Measurements from ENCODE around the gene CEP192. TPM values are rescaled to one million over a fixed set of nuclear protein-coding genes. Genes with fewer than 3 reads are reported as not detected.

Gene CEP192
- total and polyA plus RNA-seq, 2 of the 4 experiments (the other 2 are of a cell fraction): 17.2 to 29.0 TPM

DNA sequence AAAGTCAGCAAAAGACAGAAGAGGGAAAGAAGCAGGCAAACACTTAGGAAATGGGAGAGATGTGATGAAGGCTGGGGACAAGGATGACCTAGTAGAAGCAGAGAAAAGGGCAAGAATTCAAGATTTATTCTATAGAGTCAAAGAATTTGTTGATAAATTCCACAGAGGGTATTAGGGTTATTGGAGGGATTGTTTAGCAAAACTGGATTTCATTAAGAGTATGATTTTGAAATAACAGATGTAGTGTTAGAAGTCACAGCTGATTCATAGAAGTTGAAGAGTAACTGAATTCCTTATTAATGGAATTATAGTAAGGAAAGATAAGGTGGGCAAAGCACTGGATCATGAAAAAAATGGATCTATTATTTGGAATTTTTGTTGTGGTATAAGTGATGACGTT lies 48.6 kb downstream of the CEP192 start:
- dilution Hi-C loops (cut with HindIII; ENCODE audit: low sequenced_read_pairs, unreplicated experiment) (no loop called here), in situ Hi-C loops (cut with MboI; ENCODE audit: low sequenced_read_pairs) (no loop called here), intact Hi-C loops (cut with micrococcal nuclease) (no loop called here)
- TF ChIP-seq BHLHE40 (IDR thresholded peaks at IDR 0.05; ENCODE audit: low read depth, low read length) (no peak), MXI1 (IDR thresholded peaks at IDR 0.05; ENCODE audit: borderline replicate concordance, low read depth, low read length) (no peak), RFX5 (IDR thresholded peaks at IDR 0.05; ENCODE audit: low read depth, low read length) (no peak), CEBPB (IDR thresholded peaks at IDR 0.05; ENCODE audit: low read depth, low read length) (no peak), CHD1 (IDR thresholded peaks at IDR 0.05; ENCODE audit: low read depth, low read length) (no peak), FOS (IDR thresholded peaks at IDR 0.05; ENCODE audit: low read depth, low read length) (no peak), NFE2L2 (IDR thresholded peaks at IDR 0.05; ENCODE audit: low read depth, low read length) (no peak), SMC3 (IDR thresholded peaks at IDR 0.05; ENCODE audit: low read depth, low read length) (no peak), RCOR1 (IDR thresholded peaks at IDR 0.05; ENCODE audit: insufficient replicate concordance, low read length) (no peak), MAZ (IDR thresholded peaks at IDR 0.05; ENCODE audit: borderline replicate concordance, low read depth, low read length) (no peak), MAFK (IDR thresholded peaks at IDR 0.05; ENCODE audit: low read depth, low read length) (no peak)
- TF ChIP-seq, protein P1, sequence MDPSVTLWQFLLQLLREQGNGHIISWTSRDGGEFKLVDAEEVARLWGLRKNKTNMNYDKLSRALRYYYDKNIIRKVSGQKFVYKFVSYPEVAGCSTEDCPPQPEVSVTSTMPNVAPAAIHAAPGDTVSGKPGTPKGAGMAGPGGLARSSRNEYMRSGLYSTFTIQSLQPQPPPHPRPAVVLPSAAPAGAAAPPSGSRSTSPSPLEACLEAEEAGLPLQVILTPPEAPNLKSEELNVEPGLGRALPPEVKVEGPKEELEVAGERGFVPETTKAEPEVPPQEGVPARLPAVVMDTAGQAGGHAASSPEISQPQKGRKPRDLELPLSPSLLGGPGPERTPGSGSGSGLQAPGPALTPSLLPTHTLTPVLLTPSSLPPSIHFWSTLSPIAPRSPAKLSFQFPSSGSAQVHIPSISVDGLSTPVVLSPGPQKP (IDR thresholded peaks at IDR 0.05; ENCODE audit: borderline replicate concordance, low read depth, low read length): no peak
- TF ChIP-seq, protein P2, sequence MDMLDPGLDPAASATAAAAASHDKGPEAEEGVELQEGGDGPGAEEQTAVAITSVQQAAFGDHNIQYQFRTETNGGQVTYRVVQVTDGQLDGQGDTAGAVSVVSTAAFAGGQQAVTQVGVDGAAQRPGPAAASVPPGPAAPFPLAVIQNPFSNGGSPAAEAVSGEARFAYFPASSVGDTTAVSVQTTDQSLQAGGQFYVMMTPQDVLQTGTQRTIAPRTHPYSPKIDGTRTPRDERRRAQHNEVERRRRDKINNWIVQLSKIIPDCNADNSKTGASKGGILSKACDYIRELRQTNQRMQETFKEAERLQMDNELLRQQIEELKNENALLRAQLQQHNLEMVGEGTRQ (IDR thresholded peaks at IDR 0.05; ENCODE audit: low read depth, low read length): no peak
- TF ChIP-seq, protein P3, sequence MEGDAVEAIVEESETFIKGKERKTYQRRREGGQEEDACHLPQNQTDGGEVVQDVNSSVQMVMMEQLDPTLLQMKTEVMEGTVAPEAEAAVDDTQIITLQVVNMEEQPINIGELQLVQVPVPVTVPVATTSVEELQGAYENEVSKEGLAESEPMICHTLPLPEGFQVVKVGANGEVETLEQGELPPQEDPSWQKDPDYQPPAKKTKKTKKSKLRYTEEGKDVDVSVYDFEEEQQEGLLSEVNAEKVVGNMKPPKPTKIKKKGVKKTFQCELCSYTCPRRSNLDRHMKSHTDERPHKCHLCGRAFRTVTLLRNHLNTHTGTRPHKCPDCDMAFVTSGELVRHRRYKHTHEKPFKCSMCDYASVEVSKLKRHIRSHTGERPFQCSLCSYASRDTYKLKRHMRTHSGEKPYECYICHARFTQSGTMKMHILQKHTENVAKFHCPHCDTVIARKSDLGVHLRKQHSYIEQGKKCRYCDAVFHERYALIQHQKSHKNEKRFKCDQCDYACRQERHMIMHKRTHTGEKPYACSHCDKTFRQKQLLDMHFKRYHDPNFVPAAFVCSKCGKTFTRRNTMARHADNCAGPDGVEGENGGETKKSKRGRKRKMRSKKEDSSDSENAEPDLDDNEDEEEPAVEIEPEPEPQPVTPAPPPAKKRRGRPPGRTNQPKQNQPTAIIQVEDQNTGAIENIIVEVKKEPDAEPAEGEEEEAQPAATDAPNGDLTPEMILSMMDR (conservative IDR thresholded peaks at IDR 0.05; ENCODE audit: low read depth, low read length): no peak
- no peak overlapping the region for H4K8ac ChIP-seq (ENCODE audit: low read depth in 2 of 2, low read length in 2 of 2)
- H3K9me3 ChIP-seq (ENCODE audit: control insufficient read depth, insufficient read depth, low read length): no peaks in the 10 kb centered on the region
- no peak overlapping the region for H3K4me3 ChIP-seq (ENCODE audit: insufficient read depth, low read depth, low read length)
- BruUV-seq (replicated peaks): no TSS peak
- peaks cover 22 to 31% of the 10 kb centered on the region in 2 experiments for H3K79me1 ChIP-seq (ENCODE audit: low read depth in 1 of 2, low read length in 2 of 2)
- ChIA-PET POLR2A (ENCODE audit: unreplicated experiment) (no interaction called here), CTCF (no interaction called here)
- H2BK120ac ChIP-seq (ENCODE audit: low read depth, low read length): no peak overlapping the region
- no peak overlapping the region for H3K23ac ChIP-seq (ENCODE audit: low read depth, low read length)
- H2AK9ac ChIP-seq (replicated peaks; ENCODE audit: low read depth, low read length, poor library complexity): no peak overlapping the region
- WGBS, 2 experiments (ENCODE audit: extremely low coverage in 2 of 2, insufficient read length in 1 of 2): 100% methylated on average over 1 of the region's 1 CpG; no CpG with 5 or more reads in 1 of the 2 experiments
- H2AFZ ChIP-seq (replicated peaks; ENCODE audit: low read length, poor library complexity): no peak overlapping the region
- peak overlapping the region; percentile 67 for H2BK5ac ChIP-seq (ENCODE audit: low read depth, low read length, poor library complexity, severe bottlenecking)
- DNase-seq (no peak), ATAC-seq (ENCODE audit: low read depth) (peak; percentile 40; the same call in 1 of the 2 replicates)
- peaks cover 5% of the 10 kb centered on the region; the same call in 1 of the 2 replicates for H3K36me3 ChIP-seq (ENCODE audit: control insufficient read depth, insufficient read depth, low read length)
- H2BK15ac ChIP-seq (ENCODE audit: low read depth, low read length): no peak overlapping the region
- H2BK20ac ChIP-seq (ENCODE audit: low read depth, low read length): no peak overlapping the region; the same call in 1 of the 2 replicates
- H4K5ac ChIP-seq (ENCODE audit: low read depth, low read length): no peak overlapping the region; the same call in 1 of the 2 replicates
- H4K20me1 ChIP-seq (ENCODE audit: insufficient read depth, low read length): no peaks in the 10 kb centered on the region
- peaks cover 13% of the 10 kb centered on the region for H3K9me1 ChIP-seq (ENCODE audit: insufficient read depth, low read length)
- H3K56ac ChIP-seq (ENCODE audit: extremely low read depth, insufficient read depth, low read length): no peak overlapping the region
- peak overlapping the region; percentile 66; the same call in 1 of the 2 replicates for H3K27ac ChIP-seq (ENCODE audit: insufficient read depth, low read length)
- H4K91ac ChIP-seq (ENCODE audit: insufficient read depth, low read depth, low read length): no peak overlapping the region
- no peak overlapping the region for H3K9ac ChIP-seq (ENCODE audit: low read depth, low read length)
- H3K18ac ChIP-seq (ENCODE audit: low read depth, low read length): no peak overlapping the region
- no peak overlapping the region for H3K4me2 ChIP-seq (ENCODE audit: low read depth, low read length)
- H3K4me1 ChIP-seq (ENCODE audit: control insufficient read depth, insufficient read depth, low read length): peaks cover 15% of the 10 kb centered on the region
- H3K27me3 ChIP-seq (ENCODE audit: control insufficient read depth, insufficient read depth, low read length): no peaks in the 10 kb centered on the region
- no peak overlapping the region for H2AK5ac ChIP-seq (ENCODE audit: low read depth, low read length)
- no peak overlapping the region for H3K4ac ChIP-seq (ENCODE audit: low read depth, low read length)
- no peak overlapping the region for H3K14ac ChIP-seq (replicated peaks; ENCODE audit: low read depth, low read length)

Measured in IMR-90 (cell line).